CD4-positive, CD25-positive, alpha-beta regulatory T cell (primary cell): ENCODE measurements around the gene SPATA17. TPM values are rescaled to one million over a fixed set of nuclear protein-coding genes. Genes with fewer than 3 reads are reported as not detected.

Experiments used
- ATAC-seq, 2 donors: fragments of 150-1000 bp; cut with Tn5 transposase; one replicate each; pipeline ENCODE4 v1.10.0; 2021; ENCODE audit warnings: low read depth in 2 of 2, moderate number of reproducible peaks in 2 of 2, moderate library complexity in 1 of 2
- DNase-seq, 3 donors: peaks; one replicate each; pipeline versions ENCODE4 v3.0.0 to v3.0.0-alpha.2; 2012 to 2022; ENCODE audit warnings: mixed read lengths in 1 of 3
- H3K27ac ChIP-seq: one replicate; pipeline ENCODE4 v1.7.0; 2013; ENCODE audit warnings: mild to moderate bottlenecking, low read length; ENCODE audit not compliant: insufficient read depth, poor library complexity, severe bottlenecking
- H3K27me3 ChIP-seq: one replicate; pipeline ENCODE4 v1.7.0; 2013; ENCODE audit warnings: low read length; ENCODE audit not compliant: control insufficient read depth, insufficient read depth
- H3K36me3 ChIP-seq: one replicate; pipeline ENCODE4 v1.7.0; 2013; ENCODE audit warnings: mild to moderate bottlenecking, low read length, moderate library complexity; ENCODE audit not compliant: control insufficient read depth, insufficient read depth
- H3K4me1 ChIP-seq: 2 replicates; pipeline ENCODE4 v1.7.0; 2013; ENCODE audit warnings: mild to moderate bottlenecking, low read length; ENCODE audit not compliant: insufficient read depth, control insufficient read depth, poor library complexity, severe bottlenecking
- H3K4me3 ChIP-seq: one replicate; pipeline ENCODE4 v1.7.0; 2013; ENCODE audit warnings: low read depth, mild to moderate bottlenecking, low read length, moderate library complexity
- H3K9me3 ChIP-seq, 2 experiments: 1 replicate in 1 of 2; 2 replicates in 1 of 2; pipeline ENCODE4 v1.7.0; 2013; ENCODE audit warnings: low read length in 2 of 2, mild to moderate bottlenecking in 1 of 2, moderate library complexity in 1 of 2; ENCODE audit not compliant: control insufficient read depth in 2 of 2
- H3K27ac Mint-ChIP-seq, 3 donors: one replicate each; pipeline ENCODE4 v1.8.0; 2020 to 2022; ENCODE audit warnings: mild to moderate bottlenecking in 3 of 3, mixed read lengths in 3 of 3, moderate library complexity in 2 of 3
- H3K27me3 Mint-ChIP-seq: one replicate; pipeline ENCODE4 v1.8.0; 2022; ENCODE audit warnings: mild to moderate bottlenecking, mixed read lengths
- H3K36me3 Mint-ChIP-seq: one replicate; pipeline ENCODE4 v1.8.0; 2020; ENCODE audit warnings: mixed read lengths
- H3K4me1 Mint-ChIP-seq, 4 donors: one replicate each; pipeline ENCODE4 v1.8.0; 2020 to 2022; ENCODE audit warnings: mixed read lengths in 4 of 4, mild to moderate bottlenecking in 1 of 4
- H3K4me3 Mint-ChIP-seq, 4 donors: one replicate each; pipeline ENCODE4 v1.8.0; 2020 to 2022; ENCODE audit warnings: mild to moderate bottlenecking in 4 of 4, mixed read lengths in 4 of 4, moderate library complexity in 3 of 4
- H3K9me3 Mint-ChIP-seq, 7 donors: one replicate each; pipeline ENCODE4 v1.8.0; 2020 to 2022; ENCODE audit warnings: mixed read lengths in 7 of 7, mild to moderate bottlenecking in 3 of 7, moderate library complexity in 2 of 7
- polyA plus RNA-seq, 4 donors: library from polyadenylated mRNA; unstranded; fragments of 300-500 nt; fragmentation: Illumina TruSeq; gene quantifications; one replicate each; pipeline ENCODE4 v1.2.3, GENCODE V29; 2021
- total RNA-seq: library from RNA; stranded (reverse); gene quantifications from one replicate; pipeline ENCODE4 v1.2.3, GENCODE V29; 2022

Gene SPATA17
- total and polyA plus RNA-seq, 5 donors from 2014 or later = not detected

- H3K36me3 Mint-ChIP-seq = no peaks in the 10 kb centered on the region
- no peaks in the 10 kb centered on the region for H3K4me1 Mint-ChIP-seq
- H3K27me3 ChIP-seq = no peaks in the 10 kb centered on the region
- no peaks in the 10 kb centered on the region for H3K36me3 ChIP-seq
- no peak for DNase-seq
- peaks cover 0 to 6% of the 10 kb centered on the region in 2 experiments for H3K9me3 ChIP-seq
- H3K27ac ChIP-seq = no peak overlapping the region
- peaks cover 0 to 11% (median 6%) of the 10 kb centered on the region in 7 donors for H3K9me3 Mint-ChIP-seq
- peaks cover 4% of the 10 kb centered on the region for H3K27me3 Mint-ChIP-seq
- H3K4me1 ChIP-seq = no peaks in the 10 kb centered on the region
- no peak for ATAC-seq
- no peak overlapping the region for H3K4me3 Mint-ChIP-seq
- no peak overlapping the region for H3K4me3 ChIP-seq
- H3K27ac Mint-ChIP-seq = no peak overlapping the region
Observed at GRCh38 chr1:217881607-217882332, 250.6 kb downstream of the SPATA17 start.

GRCh38 chr1:217885181-217885580 is 254.0 kb downstream of the SPATA17 start:
- Histone ChIP-seq H3K4me1 (no peaks in the 10 kb centered on the region), H3K4me3 (no peak overlapping the region), H3K36me3 (no peaks in the 10 kb centered on the region), H3K27ac (no peak overlapping the region), H3K27me3 (no peaks in the 10 kb centered on the region), H3K9me3 (peaks cover 0 to 6% of the 10 kb centered on the region in 2 experiments)
- no peak for ATAC-seq
- Mint-ChIP-seq H3K9me3 (peaks cover 0 to 10% (median 3%) of the 10 kb centered on the region in 7 donors), H3K27ac (no peak overlapping the region), H3K27me3 (peaks cover 3% of the 10 kb centered on the region), H3K4me1 (no peaks in the 10 kb centered on the region), H3K4me3 (no peak overlapping the region), H3K36me3 (no peaks in the 10 kb centered on the region)
- no peak for DNase-seq

DNA sequence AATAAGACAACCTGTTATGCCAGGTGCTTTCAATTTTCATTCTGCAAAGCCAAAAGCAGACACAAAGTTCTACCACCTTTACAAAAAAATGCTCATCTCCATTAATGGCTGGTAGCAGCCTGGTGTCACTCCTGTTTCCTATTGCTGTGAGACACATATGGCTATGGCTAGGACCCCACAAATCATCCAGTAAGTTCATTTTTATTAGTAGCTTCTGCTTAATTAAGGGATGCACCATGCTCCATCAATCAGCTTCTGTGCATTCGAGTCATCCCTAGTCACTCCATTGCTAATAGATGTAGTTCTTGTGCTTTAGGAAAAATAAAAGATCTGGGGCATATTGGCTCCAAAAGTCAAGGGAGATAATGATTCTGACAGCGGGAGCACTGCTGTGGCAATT is 257.2 kb downstream of the SPATA17 start:
- no peak for ATAC-seq
- no peak overlapping the region for H3K27ac Mint-ChIP-seq

GRCh38 chr1:217889401-217889800 is 258.3 kb downstream of the SPATA17 start:
- Histone ChIP-seq H3K27me3 (no peaks in the 10 kb centered on the region), H3K4me3 (no peak overlapping the region), H3K4me1 (no peaks in the 10 kb centered on the region), H3K36me3 (no peaks in the 10 kb centered on the region), H3K9me3 (no peaks in the 10 kb centered on the region), H3K27ac (no peak overlapping the region)
- Mint-ChIP-seq H3K27ac (no peak overlapping the region), H3K9me3 (peaks cover 0 to 5% (median under 1%) of the 10 kb centered on the region in 7 donors), H3K4me1 (no peaks in the 10 kb centered on the region), H3K27me3 (no peaks in the 10 kb centered on the region), H3K36me3 (no peaks in the 10 kb centered on the region), H3K4me3 (no peak overlapping the region)
- no peak for DNase-seq
- ATAC-seq = no peak

More for the DNA sequence above, 257.2 kb downstream of the SPATA17 start:
- Histone ChIP-seq H3K9me3 (peaks cover 0 to 6% of the 10 kb centered on the region in 2 experiments), H3K4me3 (no peak overlapping the region), H3K27ac (no peak overlapping the region), H3K27me3 (no peaks in the 10 kb centered on the region), H3K36me3 (no peaks in the 10 kb centered on the region), H3K4me1 (no peaks in the 10 kb centered on the region)
- Mint-ChIP-seq H3K36me3 (no peaks in the 10 kb centered on the region), H3K4me3 (no peak overlapping the region), H3K9me3 (peaks cover 0 to 5% (median 3%) of the 10 kb centered on the region in 7 donors), H3K27me3 (no peaks in the 10 kb centered on the region), H3K4me1 (no peaks in the 10 kb centered on the region)
- DNase-seq = no peak

- no peaks in the 10 kb centered on the region for H3K4me1 ChIP-seq
- H3K27me3 Mint-ChIP-seq = no peaks in the 10 kb centered on the region
- DNase-seq (no peak), ATAC-seq (no peak)
- no peak overlapping the region for H3K4me3 ChIP-seq
- no peak overlapping the region for H3K27ac Mint-ChIP-seq
- H3K9me3 ChIP-seq = no peaks in the 10 kb centered on the region
- H3K27ac ChIP-seq = no peak overlapping the region
- H3K4me1 Mint-ChIP-seq = no peaks in the 10 kb centered on the region
- peaks cover 0 to 5% (median 1%) of the 10 kb centered on the region in 7 donors for H3K9me3 Mint-ChIP-seq
- H3K4me3 Mint-ChIP-seq = no peak overlapping the region
- no peaks in the 10 kb centered on the region for H3K36me3 ChIP-seq
- no peaks in the 10 kb centered on the region for H3K27me3 ChIP-seq
- no peaks in the 10 kb centered on the region for H3K36me3 Mint-ChIP-seq
Observed at GRCh38 chr1:217891966-217892365, 260.8 kb downstream of the SPATA17 start.

- DNase-seq (no peak), ATAC-seq (no peak)
- no peaks in the 10 kb centered on the region for H3K4me1 ChIP-seq
- peaks cover 0 to 5% (median 4%) of the 10 kb centered on the region in 7 donors for H3K9me3 Mint-ChIP-seq
- H3K4me1 Mint-ChIP-seq = no peaks in the 10 kb centered on the region
- no peak overlapping the region for H3K4me3 ChIP-seq
- no peaks in the 10 kb centered on the region for H3K36me3 ChIP-seq
- no peaks in the 10 kb centered on the region for H3K27me3 ChIP-seq
- H3K4me3 Mint-ChIP-seq = no peak overlapping the region
- no peaks in the 10 kb centered on the region for H3K9me3 ChIP-seq
- H3K27me3 Mint-ChIP-seq = no peaks in the 10 kb centered on the region
- no peak overlapping the region for H3K27ac Mint-ChIP-seq
- H3K27ac ChIP-seq = no peak overlapping the region
- H3K36me3 Mint-ChIP-seq = no peaks in the 10 kb centered on the region
Observed at GRCh38 chr1:217892750-217893149, 261.6 kb downstream of the SPATA17 start.

DNA sequence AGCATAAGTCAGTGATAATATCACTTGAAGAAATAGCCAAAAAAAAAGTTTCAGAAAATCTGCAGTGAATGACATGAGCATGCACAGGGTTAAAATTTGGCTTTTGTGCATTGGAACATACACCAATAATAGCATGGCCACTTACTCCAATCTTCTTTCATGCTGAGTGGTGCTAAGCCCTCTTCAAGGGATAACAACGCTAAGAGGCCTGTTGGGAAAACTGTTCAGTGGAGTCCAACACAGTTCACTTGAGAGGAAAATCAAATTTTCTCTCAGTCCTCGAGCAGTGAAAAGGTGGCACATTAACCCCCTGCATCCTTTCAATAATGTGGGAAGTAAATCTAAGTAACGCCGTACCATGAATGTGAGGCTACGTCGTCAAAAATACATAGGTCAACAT is 264.7 kb downstream of the SPATA17 start:
- Mint-ChIP-seq H3K36me3 (no peaks in the 10 kb centered on the region), H3K9me3 (peaks cover under 1 to 4% (median 2%) of the 10 kb centered on the region in 7 donors), H3K27me3 (no peaks in the 10 kb centered on the region), H3K4me3 (no peak overlapping the region), H3K27ac (no peak overlapping the region), H3K4me1 (no peaks in the 10 kb centered on the region)
- H3K27ac ChIP-seq = no peak overlapping the region
- no peaks in the 10 kb centered on the region for H3K36me3 ChIP-seq
- no peaks in the 10 kb centered on the region for H3K9me3 ChIP-seq
- no peak for DNase-seq
- H3K4me3 ChIP-seq = no peak overlapping the region
- H3K27me3 ChIP-seq = no peaks in the 10 kb centered on the region
- no peak for ATAC-seq
- H3K4me1 ChIP-seq = no peaks in the 10 kb centered on the region

DNA sequence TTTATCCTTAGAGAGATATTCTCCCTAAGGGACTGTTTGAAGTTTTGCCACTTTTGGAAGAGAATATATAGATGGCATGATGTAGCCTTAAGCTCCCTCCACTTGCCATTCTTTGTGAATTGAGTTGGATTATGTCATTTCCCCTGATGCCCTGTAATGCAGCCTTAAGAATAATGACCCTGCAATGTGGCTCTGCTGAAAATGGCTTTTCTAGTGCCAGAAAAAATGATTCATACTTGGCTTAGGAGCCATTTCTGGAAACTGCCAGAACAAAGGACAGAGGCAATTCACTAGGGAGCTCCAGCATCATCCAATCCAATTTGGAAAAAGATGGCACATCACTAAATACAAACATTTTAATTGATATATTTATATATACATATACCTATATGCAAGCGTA is 265.3 kb downstream of the SPATA17 start:
- Histone ChIP-seq H3K36me3 (no peaks in the 10 kb centered on the region), H3K9me3 (no peaks in the 10 kb centered on the region), H3K4me3 (no peak overlapping the region), H3K4me1 (no peaks in the 10 kb centered on the region), H3K27me3 (no peaks in the 10 kb centered on the region), H3K27ac (no peak overlapping the region)
- peaks cover 2 to 4% (median 3%) of the 10 kb centered on the region in 7 donors for H3K9me3 Mint-ChIP-seq
- H3K4me3 Mint-ChIP-seq = no peak overlapping the region
- H3K27me3 Mint-ChIP-seq = no peaks in the 10 kb centered on the region
- H3K27ac Mint-ChIP-seq = no peak overlapping the region
- no peaks in the 10 kb centered on the region for H3K4me1 Mint-ChIP-seq
- H3K36me3 Mint-ChIP-seq = no peaks in the 10 kb centered on the region
- DNase-seq = no peak
- no peak for ATAC-seq
